CD14-positive monocyte (primary cell): ENCODE results near the gene CTNND2. TPM values are rescaled to one million over a fixed set of nuclear protein-coding genes. Genes with fewer than 3 reads are reported as not detected.

ENCODE experiments used
- DNase-seq, 3 donors: peaks; one replicate each; pipeline ENCODE4 v3.0.0-alpha.2; 2011 to 2022
- H2AFZ ChIP-seq: 2 replicates; pipeline ENCODE4 v1.6.0; 2012; ENCODE audit warnings: mild to moderate bottlenecking, low read depth, low read length, inconsistent platforms; ENCODE audit not compliant: insufficient read depth, poor library complexity, severe bottlenecking
- H3K27ac ChIP-seq, 2 donors: 1 replicate in 1 of 2; 2 replicates in 1 of 2; pipeline ENCODE4 v1.5.1; 2012 to 2013; ENCODE audit warnings: low read length in 2 of 2, control low read depth in 1 of 2, inconsistent platforms in 1 of 2, low read depth in 1 of 2, mild to moderate bottlenecking in 1 of 2
- H3K27me3 ChIP-seq, 2 donors: one replicate each; pipeline versions ENCODE4 v1.6.0 to v1.6.1; 2011 to 2013; ENCODE audit warnings: low read length in 2 of 2; ENCODE audit not compliant: control insufficient read depth in 2 of 2, insufficient read depth in 2 of 2
- H3K36me3 ChIP-seq, 2 donors: replicated peaks in 1 of 2; 1 replicate in 1 of 2; 2 replicates in 1 of 2; pipeline versions ENCODE4 v1.5.1 to v1.6.1; 2012 to 2013; ENCODE audit warnings: low read length in 2 of 2, control low read depth in 1 of 2, inconsistent platforms in 1 of 2, mild to moderate bottlenecking in 1 of 2; ENCODE audit not compliant: insufficient read depth in 2 of 2, control insufficient read depth in 1 of 2
- H3K4me1 ChIP-seq, 2 donors: 1 replicate in 1 of 2; 2 replicates in 1 of 2; pipeline versions ENCODE4 v1.5.1 to v1.6.1; 2012 to 2013; ENCODE audit warnings: low read length in 2 of 2, control low read depth in 1 of 2, inconsistent platforms in 1 of 2, mild to moderate bottlenecking in 1 of 2, moderate library complexity in 1 of 2; ENCODE audit not compliant: insufficient read depth in 2 of 2, control insufficient read depth in 1 of 2
- H3K4me2 ChIP-seq: replicated peaks from 2 replicates; pipeline ENCODE3; 2012; ENCODE audit warnings: low read length, moderate library complexity, mild to moderate bottlenecking; ENCODE audit not compliant: poor library complexity, severe bottlenecking; ENCODE audit errors: extremely low read depth
- H3K4me3 ChIP-seq, 3 experiments: fragments of 200-600 bp in 1 of 3; sonication (generic) in 1 of 3; replicated peaks in 1 of 3; 1 replicate in 2 of 3; 2 replicates in 1 of 3; pipeline ENCODE4 v1.5.1; 2011 to 2013; ENCODE audit warnings: low read length in 3 of 3, mild to moderate bottlenecking in 3 of 3, control low read depth in 2 of 3, low read depth in 2 of 3, inconsistent platforms in 1 of 3, moderate library complexity in 1 of 3
- H3K79me2 ChIP-seq: 2 replicates; pipeline ENCODE4 v1.6.0; 2012; ENCODE audit warnings: mild to moderate bottlenecking, control low read depth, inconsistent platforms, low read length, moderate library complexity; ENCODE audit not compliant: insufficient read depth
- H3K9ac ChIP-seq: 2 replicates; pipeline ENCODE4 v1.6.0; 2017; ENCODE audit warnings: low read length, mild to moderate bottlenecking; ENCODE audit not compliant: insufficient read depth, poor library complexity, severe bottlenecking
- H3K9me3 ChIP-seq, 2 donors: replicated peaks in 1 of 2; 1 replicate in 1 of 2; 2 replicates in 1 of 2; pipeline versions ENCODE4 v1.5.1 to v1.6.1; 2012 to 2013; ENCODE audit warnings: low read length in 2 of 2, control low read depth in 1 of 2; ENCODE audit not compliant: control insufficient read depth in 1 of 2, insufficient read depth in 1 of 2
- H4K20me1 ChIP-seq: 2 replicates; pipeline ENCODE4 v1.6.0; 2012; ENCODE audit warnings: mild to moderate bottlenecking, low read length, control low read depth, moderate library complexity; ENCODE audit not compliant: insufficient read depth
- H3K27ac Mint-ChIP-seq, 7 donors: one replicate each; pipeline ENCODE4 v1.8.0; 2020; ENCODE audit warnings: mild to moderate bottlenecking in 7 of 7, mixed read lengths in 7 of 7, moderate library complexity in 6 of 7, inconsistent platforms in 2 of 7
- H3K27me3 Mint-ChIP-seq, 3 donors: one replicate each; pipeline ENCODE4 v1.8.0; 2021 to 2022; ENCODE audit warnings: low read depth in 3 of 3, mild to moderate bottlenecking in 3 of 3, mixed read lengths in 3 of 3, moderate library complexity in 3 of 3, inconsistent platforms in 1 of 3
- H3K36me3 Mint-ChIP-seq, 2 donors: one replicate each; pipeline ENCODE4 v1.8.0; 2020; ENCODE audit warnings: mixed read lengths in 2 of 2, inconsistent platforms in 1 of 2, mild to moderate bottlenecking in 1 of 2
- H3K4me1 Mint-ChIP-seq: one replicate; pipeline ENCODE4 v1.8.0; 2020; ENCODE audit warnings: mild to moderate bottlenecking, mixed read lengths
- H3K4me3 Mint-ChIP-seq, 2 donors: one replicate each; pipeline ENCODE4 v1.8.0; 2020; ENCODE audit warnings: mild to moderate bottlenecking in 2 of 2, mixed read lengths in 2 of 2, moderate library complexity in 1 of 2
- H3K9me3 Mint-ChIP-seq, 7 donors: one replicate each; pipeline ENCODE4 v1.8.0; 2020 to 2022; ENCODE audit warnings: mixed read lengths in 7 of 7, mild to moderate bottlenecking in 6 of 7, moderate library complexity in 6 of 7, inconsistent platforms in 2 of 7
- WGBS: methylation state at CpG from one replicate; pipeline ENCODE4 v1.1.5; 2013; ENCODE audit warnings: missing lambda C conversion rate; ENCODE audit not compliant: insufficient coverage; 5-methylcytosine and 5-hydroxymethylcytosine counted together
- intact Hi-C, 2 donors: fragments of 100-400 bp; cut with micrococcal nuclease; formaldehyde crosslinking; loops; one replicate each; pipeline versions ENCODE4 v1.15.0 to v1.15.1; 2023
- polyA plus RNA-seq, 3 donors: library from polyadenylated mRNA; depleted of rRNA in 1 of 3; unstranded in 2 of 3; stranded (reverse) in 1 of 3; fragments of 300-500 nt in 2 of 3; fragments of >200 nt in 1 of 3; fragmentation: Illumina TruSeq in 2 of 3; gene quantifications; 1 replicate in 2 of 3; 2 replicates in 1 of 3; pipeline ENCODE4 v1.2.3, GENCODE V29; 2012 to 2021
- TF ChIP-seq, protein P1 (sequence below): fragments of 200-600 bp; IDR thresholded peaks from one replicate; pipeline ENCODE4 v1.8.0; 2022; ENCODE audit warnings: antibody characterized with exemption, mild to moderate bottlenecking

Gene CTNND2
- polyA plus RNA-seq, 3 donors = not detected

DNA sequence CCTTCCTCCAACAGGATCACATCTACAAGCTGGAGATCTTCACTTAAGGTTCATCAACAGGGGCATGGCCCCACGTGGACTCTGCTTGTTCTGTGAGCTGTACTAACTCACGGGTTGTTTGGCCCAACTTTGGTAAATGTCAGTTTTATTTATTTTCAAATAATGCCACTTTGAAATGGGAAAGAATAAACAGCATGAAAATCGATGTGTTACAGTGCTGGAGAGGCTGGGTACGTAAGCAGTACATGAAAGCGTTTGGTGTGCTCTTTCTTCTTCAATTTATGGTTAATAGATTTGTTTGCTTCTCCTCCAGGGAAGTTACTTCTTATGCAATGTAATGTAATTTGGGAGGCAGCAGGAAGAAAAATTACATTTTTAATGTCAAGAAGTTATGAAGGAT lies 753.3 kb downstream of the CTNND2 start:
- Mint-ChIP-seq H3K4me3 (no peak overlapping the region), H3K4me1 (no peaks in the 10 kb centered on the region), H3K27me3 (peaks cover 0 to 4% (median 3%) of the 10 kb centered on the region in 3 donors), H3K36me3 (no peaks in the 10 kb centered on the region), H3K9me3 (peaks cover 0 to 3% (median 0%) of the 10 kb centered on the region in 7 donors), H3K27ac (no peak overlapping the region)
- H3K27ac ChIP-seq = no peak overlapping the region
- H3K27me3 ChIP-seq = no peaks in the 10 kb centered on the region
- intact Hi-C loops = no loop called here
- H3K9me3 ChIP-seq = no peaks in the 10 kb centered on the region
- no peaks in the 10 kb centered on the region for H3K36me3 ChIP-seq
- H4K20me1 ChIP-seq = no peaks in the 10 kb centered on the region
- 94% methylated on average over 2 of the region's 5 CpGs for WGBS
- H2AFZ ChIP-seq = no peak overlapping the region
- TF ChIP-seq, protein P1, sequence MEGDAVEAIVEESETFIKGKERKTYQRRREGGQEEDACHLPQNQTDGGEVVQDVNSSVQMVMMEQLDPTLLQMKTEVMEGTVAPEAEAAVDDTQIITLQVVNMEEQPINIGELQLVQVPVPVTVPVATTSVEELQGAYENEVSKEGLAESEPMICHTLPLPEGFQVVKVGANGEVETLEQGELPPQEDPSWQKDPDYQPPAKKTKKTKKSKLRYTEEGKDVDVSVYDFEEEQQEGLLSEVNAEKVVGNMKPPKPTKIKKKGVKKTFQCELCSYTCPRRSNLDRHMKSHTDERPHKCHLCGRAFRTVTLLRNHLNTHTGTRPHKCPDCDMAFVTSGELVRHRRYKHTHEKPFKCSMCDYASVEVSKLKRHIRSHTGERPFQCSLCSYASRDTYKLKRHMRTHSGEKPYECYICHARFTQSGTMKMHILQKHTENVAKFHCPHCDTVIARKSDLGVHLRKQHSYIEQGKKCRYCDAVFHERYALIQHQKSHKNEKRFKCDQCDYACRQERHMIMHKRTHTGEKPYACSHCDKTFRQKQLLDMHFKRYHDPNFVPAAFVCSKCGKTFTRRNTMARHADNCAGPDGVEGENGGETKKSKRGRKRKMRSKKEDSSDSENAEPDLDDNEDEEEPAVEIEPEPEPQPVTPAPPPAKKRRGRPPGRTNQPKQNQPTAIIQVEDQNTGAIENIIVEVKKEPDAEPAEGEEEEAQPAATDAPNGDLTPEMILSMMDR = no peak
- no peaks in the 10 kb centered on the region for H3K4me1 ChIP-seq
- no peak overlapping the region for H3K4me2 ChIP-seq
- H3K79me2 ChIP-seq = no peaks in the 10 kb centered on the region
- no peak overlapping the region for H3K9ac ChIP-seq
- no peak overlapping the region for H3K4me3 ChIP-seq
- no peak for DNase-seq

- Mint-ChIP-seq H3K9me3 (peaks cover 0 to 3% (median 0%) of the 10 kb centered on the region in 7 donors), H3K4me3 (no peak overlapping the region), H3K27ac (no peak overlapping the region), H3K36me3 (no peaks in the 10 kb centered on the region), H3K27me3 (peaks cover 0 to 3% (median 0%) of the 10 kb centered on the region in 3 donors), H3K4me1 (no peaks in the 10 kb centered on the region)
- no peaks in the 10 kb centered on the region for H3K27me3 ChIP-seq
- no peaks in the 10 kb centered on the region for H4K20me1 ChIP-seq
- H3K9ac ChIP-seq = no peak overlapping the region
- H3K79me2 ChIP-seq = no peaks in the 10 kb centered on the region
- H3K4me2 ChIP-seq = no peak overlapping the region
- no peak overlapping the region for H3K27ac ChIP-seq
- H2AFZ ChIP-seq = no peak overlapping the region
- no peaks in the 10 kb centered on the region for H3K36me3 ChIP-seq
- H3K4me3 ChIP-seq = no peak overlapping the region
- 92% methylated on average over 10 of the region's 14 CpGs for WGBS
- TF ChIP-seq, protein P1 = no peak
- no peak for DNase-seq
- no peaks in the 10 kb centered on the region for H3K9me3 ChIP-seq
- intact Hi-C loops = no loop called here
- no peaks in the 10 kb centered on the region for H3K4me1 ChIP-seq
Measured at GRCh38 chr5:11148810-11149539, 755.3 kb downstream of the CTNND2 start.
